ENCODE results near the gene ANGPTL4. TPM values are rescaled to one million over a fixed set of nuclear protein-coding genes. Genes with fewer than 3 reads are reported as not detected.
A peak's percentile ranks its signal among the peaks of the same experiment; 100 is the strongest.

The ANGPTL4 gene
- total and polyA plus RNA-seq, 9 of the 15 experiments (the other 6 are each of a cell fraction or from before 2014, with no cell fraction given) = 0.05 to 0.77 (median 0.22) TPM; not detected in 4

GRCh38 chr19:8413629-8413995 lies 49.7 kb downstream of the ANGPTL4 start (continued):
- TF ChIP-seq HMGXB4 (CRISPR knock-in tag; IDR thresholded peaks at IDR 0.05) (no peak), YY1 (IDR thresholded peaks at IDR 0.05; ENCODE audit: borderline replicate concordance in 1 of 3, control insufficient read depth in 1 of 3, extremely low read depth in 1 of 3, insufficient read depth in 3 of 3, insufficient read length in 1 of 3, insufficient replicate concordance in 2 of 3, low read depth in 1 of 3, low read length in 2 of 3) (no peak), ZC3H4 (CRISPR knock-in tag; IDR thresholded peaks at IDR 0.05; ENCODE audit: borderline replicate concordance) (peak; percentile 32; the same call in 1 of the 2 replicates)

GRCh38 chr19:8416796-8417195 lies 52.8 kb downstream of the ANGPTL4 start:
- intact Hi-C loops (cut with micrococcal nuclease) (loop anchor here (10.0 kb wide), 1 partner anchor 158 kb away; the partner anchor contains the start of gene MYO1F), in situ Hi-C loops (cut with MboI) (no loop called here)
- Histone ChIP-seq H3K79me2 (ENCODE audit: control insufficient read depth, insufficient read depth, low read length) (no peaks in the 10 kb centered on the region), H4K20me1 (replicated peaks; ENCODE audit: control insufficient read depth, insufficient read depth, low read length) (0 out of 2 replicates have a peak, but pooled peaks cover 3% of the 10 kb centered on the region), H3K9ac (ENCODE audit: insufficient read depth in 1 of 2, low read depth in 2 of 2, low read length in 2 of 2) (no peak overlapping the region), H3K4me3 (no peak overlapping the region), H3K27me3 (ENCODE audit: control insufficient read depth in 2 of 2, insufficient read depth in 2 of 2, low read length in 2 of 2) (no peaks in the 10 kb centered on the region), H3K4me1 (replicated peaks in 1 of 2; ENCODE audit: control insufficient read depth in 2 of 2, insufficient read depth in 2 of 2, low read length in 2 of 2) (peaks cover 29 to 51% of the 10 kb centered on the region in 2 experiments), H3K9me1 (ENCODE audit: control insufficient read depth, insufficient read depth, low read length) (no peaks in the 10 kb centered on the region), H2AFZ (ENCODE audit: low read depth, low read length) (no peak overlapping the region), H3K9me3 (replicated peaks; ENCODE audit: control insufficient read depth, insufficient read depth, low read depth, low read length) (no peaks in the 10 kb centered on the region), H3K4me2 (ENCODE audit: insufficient read depth, low read length) (no peak overlapping the region), H3K36me3 (ENCODE audit: control insufficient read depth, insufficient read depth, low read length) (no peaks in the 10 kb centered on the region; the same call in 2 of the 3 replicates), H3K27ac (ENCODE audit: extremely low read depth, low read depth, low read length) (no peak overlapping the region)
- ChIA-PET POLR2A (interaction anchor here (0.6 to 2.0 kb wide), 2 partner anchors 28 to 30 kb away, joined by 4 read pairs; no protein-coding TSS in a partner anchor), CTCF (ENCODE audit: low intra/inter-chr PET ratio) (no interaction called here)
- ATAC-seq (no peak), DNase-seq (ENCODE audit: extremely low read depth in 1 of 4, low spot score in 3 of 4) (no peak), FAIRE-seq (no peak)
- whole genome bisulfite sequencing (ENCODE audit: insufficient coverage, low coverage, missing lambda C conversion rate) = 84% methylated on average over 4 of the region's 4 CpGs
- BruUV-seq (replicated peaks) = no TSS peak
- TF ChIP-seq CREB3 (tag; conservative IDR thresholded peaks at IDR 0.05; ENCODE audit: low read depth) (no peak), CCNT2 (IDR thresholded peaks at IDR 0.05; ENCODE audit: borderline replicate concordance, extremely low read depth, insufficient read length, low read depth, low read length) (no peak), ZBTB49 (CRISPR knock-in tag; IDR thresholded peaks at IDR 0.05; ENCODE audit: borderline replicate concordance) (no peak), NBN (IDR thresholded peaks at IDR 0.05; ENCODE audit: low read depth) (no peak), HDAC3 (IDR thresholded peaks at IDR 0.05; ENCODE audit: borderline replicate concordance, partially characterized antibody) (no peak), HNRNPUL1 (IDR thresholded peaks at IDR 0.05; ENCODE audit: low read length) (no peak), MCM7 (IDR thresholded peaks at IDR 0.05) (no peak), ZNF280A (IDR thresholded peaks at IDR 0.05; ENCODE audit: low read depth, partially characterized antibody) (no peak), ZNF274 (IDR thresholded peaks at IDR 0.05; ENCODE audit: borderline replicate concordance, low read depth, low read length) (no peak), POLR2G (IDR thresholded peaks at IDR 0.05; ENCODE audit: low read depth, low read length) (no peak)
